Upper lobe of right lung (tissue), 1 donor: ENCODE results near the gene MKRN1. TPM values are rescaled to one million over a fixed set of nuclear protein-coding genes. Genes with fewer than 3 reads are reported as not detected.
"Not testable (repeated sequence)": the region's sequence is repeated elsewhere in the genome, so short reads cannot be mapped to it uniquely, and the experiment has no call there.

ENCODE experiments used
- ATAC-seq: fragments of 200-7000 bp; cut with Tn5 transposase; one replicate; pipeline ENCODE4 v1.9.1; 2020; ENCODE audit warnings: mild to moderate bottlenecking, moderate library complexity
- DNase-seq: peaks from one replicate; pipeline ENCODE4 v3.0.0-alpha.2; 2020
- H3K27ac ChIP-seq: fragments of 200-600 bp; one replicate; pipeline ENCODE4 v1.8.0; 2022
- H3K27me3 ChIP-seq: fragments of 200-600 bp; one replicate; pipeline ENCODE4 v1.8.0; 2022; ENCODE audit warnings: mild to moderate bottlenecking
- H3K36me3 ChIP-seq: fragments of 200-600 bp; one replicate; pipeline ENCODE4 v1.8.0; 2022
- H3K4me1 ChIP-seq: fragments of 200-600 bp; one replicate; pipeline ENCODE4 v1.8.0; 2022
- H3K4me3 ChIP-seq: fragments of 200-600 bp; one replicate; pipeline ENCODE4 v1.8.0; 2022; ENCODE audit warnings: mild to moderate bottlenecking
- H3K9me3 ChIP-seq: fragments of 200-600 bp; one replicate; pipeline ENCODE4 v1.8.0; 2022
- intact Hi-C: fragments of 100-400 bp; cut with DNase I; formaldehyde crosslinking; loops from one replicate; pipeline ENCODE4 v1.11.0; 2022
- total RNA-seq: library from RNA; stranded (reverse); fragmentation: NEBNext Ultra II Directional; extraction: Animal tissue kit (Norgen Biotek cat#: 25700); gene quantifications from one replicate; pipeline ENCODE4 v1.2.1, GENCODE V29; 2021
- TF ChIP-seq, protein P1 (sequence below): fragments of 200-600 bp; IDR thresholded peaks from one replicate; pipeline ENCODE4 v1.8.0; 2022; ENCODE audit warnings: antibody characterized with exemption
- donor health status: DM: no; HTN: yes; CAD: no; lungs with severe emphysema.

Gene MKRN1
- total RNA-seq, 1 donor from 2014 or later = 84.4 TPM

GRCh38 chr7:140458201-140458600 lies 21.1 kb downstream of the MKRN1 start:
- TF ChIP-seq, protein P1, sequence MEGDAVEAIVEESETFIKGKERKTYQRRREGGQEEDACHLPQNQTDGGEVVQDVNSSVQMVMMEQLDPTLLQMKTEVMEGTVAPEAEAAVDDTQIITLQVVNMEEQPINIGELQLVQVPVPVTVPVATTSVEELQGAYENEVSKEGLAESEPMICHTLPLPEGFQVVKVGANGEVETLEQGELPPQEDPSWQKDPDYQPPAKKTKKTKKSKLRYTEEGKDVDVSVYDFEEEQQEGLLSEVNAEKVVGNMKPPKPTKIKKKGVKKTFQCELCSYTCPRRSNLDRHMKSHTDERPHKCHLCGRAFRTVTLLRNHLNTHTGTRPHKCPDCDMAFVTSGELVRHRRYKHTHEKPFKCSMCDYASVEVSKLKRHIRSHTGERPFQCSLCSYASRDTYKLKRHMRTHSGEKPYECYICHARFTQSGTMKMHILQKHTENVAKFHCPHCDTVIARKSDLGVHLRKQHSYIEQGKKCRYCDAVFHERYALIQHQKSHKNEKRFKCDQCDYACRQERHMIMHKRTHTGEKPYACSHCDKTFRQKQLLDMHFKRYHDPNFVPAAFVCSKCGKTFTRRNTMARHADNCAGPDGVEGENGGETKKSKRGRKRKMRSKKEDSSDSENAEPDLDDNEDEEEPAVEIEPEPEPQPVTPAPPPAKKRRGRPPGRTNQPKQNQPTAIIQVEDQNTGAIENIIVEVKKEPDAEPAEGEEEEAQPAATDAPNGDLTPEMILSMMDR = no peak
- intact Hi-C loops = no loop called here
- H3K9me3 ChIP-seq = no peaks in the 10 kb centered on the region
- H3K4me1 ChIP-seq = no peaks in the 10 kb centered on the region
- no peak overlapping the region for H3K4me3 ChIP-seq
- DNase-seq (no peak), ATAC-seq (no peak)
- H3K36me3 ChIP-seq = peaks cover 92% of the 10 kb centered on the region
- no peaks in the 10 kb centered on the region for H3K27me3 ChIP-seq
- H3K27ac ChIP-seq = no peak overlapping the region

DNA sequence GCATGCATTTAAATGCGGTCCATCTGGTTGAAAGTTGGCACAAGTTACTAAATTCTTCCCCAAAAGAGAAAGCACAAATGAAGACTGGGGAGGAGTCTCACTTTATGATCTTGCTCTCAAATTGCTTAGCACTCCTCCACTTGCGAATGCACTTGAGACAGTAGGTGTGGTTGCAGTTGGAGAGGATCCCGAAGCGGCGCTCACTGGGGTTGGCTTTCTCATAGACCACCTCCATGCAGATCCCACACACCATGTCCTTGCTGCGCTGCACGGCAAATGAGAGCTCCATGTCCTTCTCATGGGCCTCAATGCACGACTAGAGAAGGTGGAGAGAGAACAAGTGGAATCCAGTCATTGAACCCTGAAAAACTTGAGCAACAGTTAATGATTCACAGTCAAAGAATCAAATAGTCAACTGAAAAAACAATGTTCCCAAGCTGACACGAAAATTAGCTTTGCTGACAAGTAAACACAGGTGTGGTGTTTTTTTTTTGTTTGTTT lies 22.7 kb downstream of the MKRN1 start:
- DNase-seq (no peak), ATAC-seq (peak; percentile 56)
- Histone ChIP-seq H3K36me3 (peaks cover 88% of the 10 kb centered on the region), H3K9me3 (no peaks in the 10 kb centered on the region), H3K27me3 (no peaks in the 10 kb centered on the region), H3K4me1 (no peaks in the 10 kb centered on the region), H3K27ac (no peak overlapping the region), H3K4me3 (no peak overlapping the region)
- TF ChIP-seq, protein P1 = no peak
- intact Hi-C loops = no loop called here

GRCh38 chr7:140455743-140456142 lies 23.6 kb downstream of the MKRN1 start:
- Histone ChIP-seq H3K27ac (no peak overlapping the region), H3K4me1 (no peaks in the 10 kb centered on the region), H3K36me3 (peaks cover 80% of the 10 kb centered on the region), H3K27me3 (no peaks in the 10 kb centered on the region), H3K4me3 (no peak overlapping the region), H3K9me3 (no peaks in the 10 kb centered on the region)
- ATAC-seq = peak; percentile 22
- intact Hi-C loops = no loop called here
- DNase-seq = no peak
- TF ChIP-seq, protein P1 = no peak

DNA sequence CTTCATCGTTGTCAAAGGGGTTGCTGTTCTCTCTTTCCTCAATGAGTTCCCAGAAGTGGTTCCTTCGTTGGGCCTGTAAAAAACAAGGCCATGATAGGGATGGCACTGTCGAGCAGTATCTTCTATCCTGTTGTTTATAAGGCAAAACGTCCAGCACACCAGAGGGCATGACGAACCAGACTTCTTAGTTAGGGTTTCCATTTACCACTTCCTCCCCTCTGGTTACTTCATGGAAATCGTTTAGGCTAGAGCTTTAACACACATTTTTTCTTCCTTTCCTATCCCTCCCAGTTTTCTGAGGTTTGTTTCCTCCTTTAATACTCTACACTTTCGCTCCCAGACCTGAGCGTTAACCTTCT lies 24.7 kb downstream of the MKRN1 start:
- Histone ChIP-seq H3K4me1 (no peaks in the 10 kb centered on the region), H3K9me3 (no peaks in the 10 kb centered on the region), H3K27me3 (no peaks in the 10 kb centered on the region), H3K36me3 (peaks cover 72% of the 10 kb centered on the region), H3K27ac (no peak overlapping the region), H3K4me3 (no peak overlapping the region)
- TF ChIP-seq, protein P1 = no peak
- ATAC-seq (no peak), DNase-seq (no peak)
- intact Hi-C loops = no loop called here

- H3K4me1 ChIP-seq, intact Hi-C loops, H3K9me3 ChIP-seq, H3K27ac ChIP-seq, ATAC-seq, H3K27me3 ChIP-seq, DNase-seq, H3K4me3 ChIP-seq: not testable (repeated sequence)
- H3K36me3 ChIP-seq = peaks cover 66% of the 10 kb centered on the region
These were observed 25.3 kb downstream of the MKRN1 start for GRCh38 chr7:140453785-140454656.

DNA sequence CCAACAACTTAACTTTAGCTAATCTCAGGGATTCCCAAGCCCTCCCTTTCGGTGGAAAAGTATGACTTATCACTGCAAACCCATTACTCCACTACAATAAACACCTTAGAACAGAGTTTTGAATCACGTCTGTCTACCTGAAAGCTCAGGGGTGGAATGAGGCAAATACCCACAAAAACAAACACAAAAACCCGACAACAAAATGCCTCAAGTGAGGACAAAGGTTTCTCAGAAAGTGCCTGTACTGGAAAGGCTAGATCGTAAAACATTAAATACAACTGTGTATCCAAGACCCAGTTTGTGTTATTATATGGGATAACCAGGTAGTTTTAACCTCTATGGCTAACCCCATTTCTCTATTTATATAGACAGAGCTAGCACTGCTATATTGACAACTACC lies 26.0 kb downstream of the MKRN1 start:
- DNase-seq (no peak), ATAC-seq (no peak)
- TF ChIP-seq, protein P1 = no peak
- intact Hi-C loops = no loop called here
- no peaks in the 10 kb centered on the region for H3K4me1 ChIP-seq
- H3K27ac ChIP-seq = no peak overlapping the region
- H3K4me3 ChIP-seq = no peak overlapping the region
- peaks cover 58% of the 10 kb centered on the region for H3K36me3 ChIP-seq
- no peaks in the 10 kb centered on the region for H3K9me3 ChIP-seq
- no peaks in the 10 kb centered on the region for H3K27me3 ChIP-seq
